IPS DF 19.7 (cell line): Measurements from ENCODE around the gene NFE2L2.
A peak's percentile ranks its signal among the peaks of the same experiment; 100 is the strongest.
"Not testable (repeated sequence)": the region's sequence is repeated elsewhere in the genome, so short reads cannot be mapped to it uniquely, and the experiment has no call there.

Experiments
- DNase-seq: peaks from one replicate; pipeline ENCODE4 v3.0.0-alpha.2; 2013; ENCODE audit warnings: low read depth, low spot score

Gene NFE2L2

GRCh38 chr2:177281400-177282180 is 17.1 kb upstream of the NFE2L2 start:
- no peak for DNase-seq

- no peak for DNase-seq
These were observed 15.3 kb upstream of the NFE2L2 start for GRCh38 chr2:177279847-177280246.

- no peak for DNase-seq
These were observed 11.2 kb upstream of the NFE2L2 start for GRCh38 chr2:177275743-177276055.

- no peak for DNase-seq
These were observed 10.7 kb upstream of the NFE2L2 start for GRCh38 chr2:177275040-177275742.

GRCh38 chr2:177273408-177273807 is 8.9 kb upstream of the NFE2L2 start:
- DNase-seq = no peak

- no peak for DNase-seq
These were observed 8.2 kb upstream of the NFE2L2 start for GRCh38 chr2:177272765-177273164.

GRCh38 chr2:177271981-177272666 is 7.6 kb upstream of the NFE2L2 start:
- DNase-seq = no peak

- no peak for DNase-seq
These were observed 6.0 kb upstream of the NFE2L2 start for GRCh38 chr2:177270531-177270930.

- DNase-seq = no peak
These were observed 4.4 kb upstream of the NFE2L2 start for GRCh38 chr2:177268901-177269300.

- DNase-seq = no peak
These were observed 3.8 kb upstream of the NFE2L2 start for GRCh38 chr2:177268187-177268871.

GRCh38 chr2:177266955-177267354 is 2.4 kb upstream of the NFE2L2 start:
- DNase-seq = not testable (repeated sequence)

GRCh38 chr2:177265824-177266817 is 1.6 kb upstream of the NFE2L2 start:
- DNase-seq = no peak

- DNase-seq = no peak
These were observed 276 bp downstream of the NFE2L2 start for GRCh38 chr2:177264209-177264692.

GRCh38 chr2:177263451-177264208 is 897 bp downstream of the NFE2L2 start:
- DNase-seq = peak; percentile 40

GRCh38 chr2:177262958-177263450 is 1.5 kb downstream of the NFE2L2 start:
- DNase-seq = no peak

- no peak for DNase-seq
These were observed 2.4 kb downstream of the NFE2L2 start for GRCh38 chr2:177262092-177262491.

- no peak for DNase-seq
These were observed 3.1 kb downstream of the NFE2L2 start for GRCh38 chr2:177261116-177262060.

- DNase-seq = no peak
These were observed 4.1 kb downstream of the NFE2L2 start for GRCh38 chr2:177260379-177260778.

GRCh38 chr2:177258059-177258458 is 6.5 kb downstream of the NFE2L2 start:
- no peak for DNase-seq
